ENCODE results near the gene CBX1.

CBX1 gene

DNA sequence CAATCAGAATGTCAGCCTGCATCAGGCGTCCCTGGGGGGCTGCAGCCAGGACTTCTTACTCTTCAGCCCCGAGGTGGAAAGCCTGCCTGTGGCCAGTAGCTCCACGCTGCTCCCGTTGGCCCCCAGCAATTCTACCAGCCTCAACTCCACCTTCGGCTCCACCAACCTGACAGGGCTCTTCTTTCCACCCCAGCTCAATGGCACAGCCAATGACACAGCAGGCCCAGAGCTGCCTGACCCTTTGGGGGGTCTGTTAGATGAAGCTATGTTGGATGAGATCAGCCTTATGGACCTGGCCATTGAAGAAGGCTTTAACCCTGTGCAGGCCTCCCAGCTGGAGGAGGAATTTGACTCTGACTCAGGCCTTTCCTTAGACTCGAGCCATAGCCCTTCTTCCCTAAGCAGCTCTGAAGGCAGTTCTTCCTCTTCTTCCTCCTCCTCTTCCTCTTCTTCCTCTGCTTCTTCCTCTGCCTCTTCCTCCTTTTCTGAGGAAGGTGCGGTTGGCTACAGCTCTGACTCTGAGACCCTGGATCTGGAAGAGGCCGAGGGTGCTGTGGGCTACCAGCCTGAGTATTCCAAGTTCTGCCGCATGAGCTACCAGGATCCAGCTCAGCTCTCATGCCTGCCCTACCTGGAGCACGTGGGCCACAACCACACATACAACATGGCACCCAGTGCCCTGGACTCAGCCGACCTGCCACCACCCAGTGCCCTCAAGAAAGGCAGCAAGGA lies 42.7 kb downstream of the CBX1 start:
- TF ChIP-seq ZFX (IDR thresholded peaks at IDR 0.05; ENCODE audit: borderline replicate concordance): no peak
- TF ChIP-seq, protein P1, sequence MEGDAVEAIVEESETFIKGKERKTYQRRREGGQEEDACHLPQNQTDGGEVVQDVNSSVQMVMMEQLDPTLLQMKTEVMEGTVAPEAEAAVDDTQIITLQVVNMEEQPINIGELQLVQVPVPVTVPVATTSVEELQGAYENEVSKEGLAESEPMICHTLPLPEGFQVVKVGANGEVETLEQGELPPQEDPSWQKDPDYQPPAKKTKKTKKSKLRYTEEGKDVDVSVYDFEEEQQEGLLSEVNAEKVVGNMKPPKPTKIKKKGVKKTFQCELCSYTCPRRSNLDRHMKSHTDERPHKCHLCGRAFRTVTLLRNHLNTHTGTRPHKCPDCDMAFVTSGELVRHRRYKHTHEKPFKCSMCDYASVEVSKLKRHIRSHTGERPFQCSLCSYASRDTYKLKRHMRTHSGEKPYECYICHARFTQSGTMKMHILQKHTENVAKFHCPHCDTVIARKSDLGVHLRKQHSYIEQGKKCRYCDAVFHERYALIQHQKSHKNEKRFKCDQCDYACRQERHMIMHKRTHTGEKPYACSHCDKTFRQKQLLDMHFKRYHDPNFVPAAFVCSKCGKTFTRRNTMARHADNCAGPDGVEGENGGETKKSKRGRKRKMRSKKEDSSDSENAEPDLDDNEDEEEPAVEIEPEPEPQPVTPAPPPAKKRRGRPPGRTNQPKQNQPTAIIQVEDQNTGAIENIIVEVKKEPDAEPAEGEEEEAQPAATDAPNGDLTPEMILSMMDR (IDR thresholded peaks at IDR 0.05): no peak
- no peak overlapping the region for H3K27ac ChIP-seq

DNA sequence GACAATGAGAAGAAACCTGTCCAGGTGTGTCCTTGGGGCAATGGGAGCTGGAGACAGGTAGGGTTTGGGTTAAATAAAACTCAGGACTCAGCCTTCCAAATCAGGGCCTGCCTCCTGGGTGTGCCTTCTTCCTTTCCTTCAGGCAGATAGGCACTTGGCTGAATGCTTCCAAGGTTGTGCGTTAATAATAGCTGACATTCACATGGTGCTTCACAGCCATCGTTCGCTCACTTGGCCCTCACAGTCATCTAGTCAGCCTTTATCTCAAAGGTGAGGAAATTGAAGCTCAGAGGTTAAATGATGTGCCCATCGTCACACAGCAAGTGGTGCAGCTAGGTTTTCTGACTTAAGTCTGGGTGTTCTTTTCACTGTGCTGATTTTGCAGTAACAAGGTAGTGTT lies 43.7 kb downstream of the CBX1 start:
- TF ChIP-seq, protein P1 (IDR thresholded peaks at IDR 0.05): no peak
- H3K27ac ChIP-seq: peak overlapping the region; percentile 96

DNA sequence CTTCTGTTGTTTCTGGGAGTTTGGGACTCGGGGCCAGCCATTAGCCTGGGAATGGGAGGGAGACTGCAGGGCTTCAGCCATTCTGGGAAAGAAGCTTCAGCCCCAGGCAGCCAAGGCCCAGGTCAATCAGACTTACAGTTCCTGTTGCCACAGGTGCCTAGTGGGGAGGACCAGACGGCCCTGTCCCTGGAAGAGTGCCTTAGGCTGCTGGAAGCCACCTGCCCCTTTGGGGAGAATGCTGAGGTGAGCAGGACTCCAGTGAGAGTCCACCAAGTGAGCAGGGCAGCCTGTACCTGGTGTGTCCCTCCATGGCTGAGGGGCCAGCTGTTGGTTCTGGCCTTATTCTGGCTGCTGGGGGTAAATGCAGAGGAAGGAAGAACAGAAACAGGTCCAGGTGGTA lies 44.4 kb downstream of the CBX1 start:
- TF ChIP-seq, protein P1 (IDR thresholded peaks at IDR 0.05): no peak
- no peak for TF ChIP-seq ZFX (IDR thresholded peaks at IDR 0.05; ENCODE audit: borderline replicate concordance)
- peak overlapping the region; percentile 96 for H3K27ac ChIP-seq

DNA sequence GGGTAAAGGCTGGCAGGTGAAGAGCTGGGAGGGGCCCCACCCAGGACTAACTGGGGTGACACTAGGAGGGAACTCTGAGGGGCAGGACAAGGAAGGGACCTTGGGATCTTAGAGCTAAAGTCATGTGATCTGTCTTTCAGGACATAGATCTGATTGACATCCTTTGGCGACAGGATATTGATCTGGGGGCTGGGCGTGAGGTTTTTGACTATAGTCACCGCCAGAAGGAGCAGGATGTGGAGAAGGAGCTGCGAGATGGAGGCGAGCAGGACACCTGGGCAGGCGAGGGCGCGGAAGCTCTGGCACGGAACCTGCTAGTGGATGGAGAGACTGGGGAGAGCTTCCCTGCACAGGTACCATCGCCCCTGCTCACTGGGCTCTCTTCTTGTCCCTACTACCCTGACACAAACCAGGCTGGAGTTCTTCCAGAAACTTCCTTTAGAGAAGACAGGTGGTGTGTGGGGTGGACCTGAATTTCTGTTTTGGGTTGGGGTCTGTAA lies 45.0 kb downstream of the CBX1 start:
- TF ChIP-seq, protein P1 (IDR thresholded peaks at IDR 0.05): no peak
- H3K27ac ChIP-seq: peak overlapping the region; percentile 96

DNA sequence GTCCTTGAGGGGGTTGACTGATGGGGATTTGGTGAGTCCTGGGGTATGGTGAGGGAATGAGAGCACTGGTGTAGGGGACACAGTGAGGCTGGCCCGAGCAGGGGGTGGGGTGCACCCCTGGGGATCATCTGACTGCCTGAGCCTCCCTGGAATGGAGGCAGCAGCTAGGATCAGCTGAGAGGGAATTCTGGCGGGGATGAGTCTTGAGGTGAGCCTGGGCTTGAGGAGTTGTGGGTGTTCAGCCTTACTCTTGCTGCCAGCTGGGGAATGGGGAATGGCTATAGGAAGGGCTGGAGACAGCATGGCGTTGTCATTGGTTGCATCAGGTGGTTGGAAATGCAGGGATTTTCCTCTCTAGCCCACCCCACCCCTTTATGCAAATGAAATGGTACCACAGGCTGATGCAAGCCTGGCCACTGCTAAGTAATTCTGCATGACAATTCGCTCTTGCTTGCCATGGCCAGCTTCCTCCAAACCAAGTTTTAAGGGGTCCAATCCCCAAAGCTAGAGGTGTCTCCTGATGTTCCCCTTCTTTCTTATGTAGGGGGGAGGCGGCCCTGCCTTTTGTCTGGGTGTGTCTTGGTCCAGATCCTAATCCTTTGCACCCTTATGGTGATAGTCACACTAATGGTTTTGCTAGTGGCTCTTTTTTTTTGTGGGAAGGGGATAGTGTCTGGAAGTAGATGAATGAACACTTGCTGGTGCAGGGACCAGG lies 45.6 kb downstream of the CBX1 start:
- TF ChIP-seq, protein P1 (IDR thresholded peaks at IDR 0.05): no peak
- TF ChIP-seq ZFX (IDR thresholded peaks at IDR 0.05; ENCODE audit: borderline replicate concordance): no peak
- peak overlapping the region; percentile 96 for H3K27ac ChIP-seq

DNA sequence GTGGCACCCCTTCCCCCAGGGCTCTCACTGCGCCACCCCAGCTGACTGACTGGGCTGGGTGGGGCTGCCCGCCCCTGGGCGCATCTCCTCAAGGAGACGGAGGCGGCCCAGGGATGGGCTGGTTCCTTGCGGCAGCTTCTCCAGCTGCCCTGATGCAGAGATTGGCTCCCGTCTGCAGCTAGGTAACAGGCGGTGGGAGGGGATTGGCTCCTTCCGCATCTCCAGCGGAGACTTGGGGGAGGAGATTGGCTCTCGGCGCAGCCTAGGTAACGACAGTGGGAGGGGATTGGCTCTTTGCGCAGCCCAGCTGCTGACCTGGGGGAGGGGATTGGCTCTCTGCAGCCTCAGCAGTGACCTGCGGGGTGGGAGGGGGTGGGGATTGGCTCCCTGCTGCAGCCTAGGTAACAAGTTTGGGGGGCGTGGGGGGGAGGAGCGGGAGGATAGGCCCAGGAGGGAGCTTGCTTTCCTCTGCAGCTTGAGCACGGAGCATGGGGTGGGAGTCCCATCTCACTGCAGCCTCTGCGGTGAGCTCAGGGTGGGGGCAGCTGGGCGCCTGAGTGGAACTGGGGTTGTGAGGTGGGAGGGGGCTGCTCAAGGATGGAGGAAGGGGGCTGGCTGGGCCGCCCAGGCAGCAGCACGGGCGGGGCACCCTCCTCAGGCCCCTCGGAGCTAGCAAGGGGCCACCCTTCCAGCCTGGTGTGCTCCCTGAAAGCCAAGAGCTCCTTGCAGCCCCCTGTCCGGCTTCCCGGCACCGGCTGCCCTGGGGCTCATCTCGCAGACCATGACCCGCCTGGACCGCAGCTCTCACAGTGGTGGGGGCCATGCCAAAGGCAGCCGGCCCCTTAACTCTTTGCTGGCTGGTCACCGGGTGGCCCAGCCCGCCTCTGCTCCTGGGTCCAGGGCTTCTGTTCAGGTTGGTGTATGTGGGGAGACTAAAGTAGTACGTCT lies 46.8 kb downstream of the CBX1 start:
- TF ChIP-seq ZFX (IDR thresholded peaks at IDR 0.05; ENCODE audit: borderline replicate concordance): no peak
- TF ChIP-seq, protein P1 (IDR thresholded peaks at IDR 0.05): no peak
- H3K27ac ChIP-seq: peak overlapping the region; percentile 96
